Spleen (tissue), 7 donors: ENCODE results near the gene KCNJ5.

Experiments used
- CTCF ChIP-seq, 11 experiments: fragments of 200-600 bp in 7 of 11; fragments of 450-650 bp in 4 of 11; sonication (generic) in 4 of 11; IDR thresholded peaks in 8 of 11; conservative IDR thresholded peaks in 3 of 11; 1 replicate in 7 of 11; 2 replicates in 4 of 11; pipeline versions ENCODE4 v1.4.0 to v1.8.0; 2016 to 2021; ENCODE audit warnings: antibody characterized with exemption in 11 of 11, inconsistent platforms in 4 of 11, mild to moderate bottlenecking in 1 of 11
- POLR2AphosphoS5 ChIP-seq, 3 donors: sonication (generic); formaldehyde crosslinking; IDR thresholded peaks; one replicate each; pipeline ENCODE4 v1.5.1; 2017; ENCODE audit warnings: antibody characterized with exemption in 3 of 3
- donor health status: DM: no; HTN: no; CAD: no; lungs with moderate emphysema.
- donor health status: DM: no; HTN: no; CAD: no.
- donor health status: DM: no; HTN: no; CAD: no.

DNA sequence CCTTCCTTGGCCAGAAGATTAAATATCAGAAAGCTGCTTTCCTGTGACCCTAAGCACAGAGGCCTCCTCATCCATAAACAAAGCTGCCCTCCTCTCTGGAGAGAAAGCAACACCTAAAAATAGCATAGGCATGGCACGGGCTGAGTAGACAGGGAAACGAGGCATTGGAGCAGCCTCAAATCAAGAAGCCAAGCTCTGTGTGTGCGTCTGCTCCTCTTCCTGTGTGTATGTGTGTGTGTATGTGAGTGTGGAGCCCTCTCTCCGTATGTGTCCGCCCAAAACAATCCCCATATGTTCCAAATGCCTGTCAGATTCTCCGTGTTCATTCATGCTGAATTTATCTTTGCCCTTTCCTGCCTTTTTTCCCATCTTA lies 24.0 kb downstream of the KCNJ5 start:
- TF ChIP-seq CTCF (IDR thresholded peaks at IDR 0.05 in 8 of 11, conservative IDR thresholded peaks at IDR 0.05 in 3 of 11) (no peak), POLR2AphosphoS5 (IDR thresholded peaks at IDR 0.05) (no peak)
